Epithelial cell of esophagus (primary cell): ENCODE measurements around the gene GFRA4.

Experiments
- DNase-seq: peaks from one replicate; pipeline ENCODE4 v3.0.0; 2010; ENCODE audit warnings: low read depth
- H3K4me3 ChIP-seq: 2 replicates; pipeline ENCODE4 v1.5.1; 2011; ENCODE audit warnings: mild to moderate bottlenecking, low read length, control low read depth
- CTCF ChIP-seq: IDR thresholded peaks from 2 replicates; pipeline ENCODE4 v1.5.1; 2011; ENCODE audit warnings: low read depth, mild to moderate bottlenecking, low read length, control low read depth, inconsistent platforms; ENCODE audit not compliant: insufficient read depth; ENCODE audit errors: missing control alignments

The GFRA4 gene

DNA sequence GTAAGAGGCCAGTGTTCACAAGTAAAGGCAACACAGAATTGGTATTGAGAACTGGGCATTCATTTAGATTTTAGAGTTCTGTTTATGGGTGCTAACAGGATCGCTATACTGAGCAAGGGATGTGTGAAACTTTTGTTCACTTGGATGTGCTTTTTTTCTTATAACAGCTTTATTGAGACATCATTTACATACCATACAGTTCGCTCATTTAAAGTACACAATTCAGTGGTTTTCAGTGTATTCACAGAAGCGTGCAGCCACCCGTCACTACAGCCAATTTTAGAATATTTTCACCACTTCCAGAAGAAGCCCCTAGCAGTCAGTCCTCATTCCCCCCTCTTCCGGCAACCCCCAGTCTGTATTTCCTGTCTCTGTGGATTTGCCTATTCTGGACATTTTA is 48.7 kb downstream of the GFRA4 start:
- no peak overlapping the region for H3K4me3 ChIP-seq
- TF ChIP-seq CTCF, result no peak
- DNase-seq, result no peak

GRCh38 chr20:3613821-3614440 is 49.3 kb downstream of the GFRA4 start:
- TF ChIP-seq CTCF, result no peak
- H3K4me3 ChIP-seq, result no peak overlapping the region
- DNase-seq, result peak; percentile 16

DNA sequence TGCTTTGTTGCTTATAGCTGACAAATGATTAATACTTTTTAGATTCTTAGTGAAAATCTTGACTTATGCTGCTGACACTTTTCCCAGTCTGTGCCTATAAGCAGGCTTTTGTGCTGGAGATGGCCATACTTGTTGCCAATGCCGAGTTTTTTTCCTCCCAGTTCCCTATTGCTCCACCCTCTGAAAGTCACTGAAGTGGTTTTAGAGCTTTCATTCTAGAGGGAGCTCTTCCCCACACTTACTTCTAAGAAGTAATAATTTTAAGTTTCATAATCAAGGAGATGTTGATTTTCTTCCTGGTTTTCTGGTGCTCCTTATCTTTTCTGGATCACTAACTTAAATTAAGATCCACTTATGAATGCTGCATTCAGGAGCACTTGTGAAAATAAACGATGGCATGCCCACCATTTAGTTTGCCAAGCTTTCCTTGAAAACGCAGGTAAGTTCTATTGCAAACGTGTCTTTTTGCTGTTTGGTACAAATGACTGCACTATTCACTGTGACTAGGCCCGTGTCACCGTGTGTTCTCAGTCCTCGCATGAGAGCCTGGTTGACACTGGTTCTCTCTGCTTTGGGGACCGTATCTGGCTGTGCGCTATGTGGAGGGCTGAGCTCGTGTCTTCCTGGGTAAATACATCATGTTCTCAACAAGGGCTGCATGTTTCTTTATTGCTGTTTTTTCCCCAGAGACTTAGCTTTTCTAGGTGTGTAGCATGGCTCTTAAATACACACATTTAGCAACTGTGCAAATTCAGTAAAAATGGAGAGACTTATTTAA is 50.2 kb downstream of the GFRA4 start:
- peak; percentile 12 for DNase-seq
- no peak overlapping the region for H3K4me3 ChIP-seq
- TF ChIP-seq CTCF, result peak; percentile 15

GRCh38 chr20:3611901-3612300 is 51.3 kb downstream of the GFRA4 start:
- DNase-seq, result no peak
- TF ChIP-seq CTCF, result no peak
- H3K4me3 ChIP-seq, result no peak overlapping the region
